HK-2 (cell line): ENCODE data around the gene KRT31.
"Not testable (repeated sequence)": the region's sequence is repeated elsewhere in the genome, so short reads cannot be mapped to it uniquely, and the experiment has no call there.

Source experiments
- DNase-seq: peaks from one replicate; pipeline ENCODE4 v3.0.0-alpha.2; 2018; ENCODE audit not compliant: unreplicated experiment

KRT31 gene

DNA sequence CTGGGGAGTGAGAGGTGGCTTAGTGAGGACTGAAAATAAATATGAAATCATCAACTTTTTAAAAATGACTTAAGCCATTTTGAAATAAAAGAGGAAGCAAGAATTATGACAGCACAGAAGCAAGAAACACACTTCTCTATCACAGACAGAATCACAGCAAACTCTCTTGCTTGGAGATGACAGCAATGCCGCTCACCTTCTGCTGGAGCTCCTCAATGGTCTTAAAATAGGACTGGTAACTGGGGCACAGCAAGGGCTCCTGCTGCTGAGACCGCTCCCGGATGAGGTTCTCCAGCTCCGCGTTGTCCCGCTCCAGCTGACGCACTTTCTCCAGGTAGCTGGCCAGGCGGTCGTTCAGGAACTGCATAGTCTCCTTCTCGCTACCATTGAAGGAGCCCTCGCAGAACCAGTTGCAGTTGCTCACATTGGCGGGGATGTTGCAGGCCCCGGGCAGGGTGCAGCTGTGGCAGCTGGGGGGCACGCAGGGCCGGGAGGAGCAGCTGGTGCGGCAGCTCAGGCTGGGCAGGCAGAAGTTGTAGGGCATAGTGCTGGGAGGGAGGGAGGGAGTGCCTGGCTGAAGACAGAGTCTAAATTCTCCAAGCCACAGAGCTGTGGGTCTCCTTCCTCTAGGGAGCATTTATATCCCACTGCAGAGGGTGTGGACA lies at the start of gene KRT31:
TSS of gene KRT31 (minus strand) at position 613 of the 665 bp plus-strand sequence. CDS start at position 544, 69 bp downstream.
- DNase-seq = no peak

DNA sequence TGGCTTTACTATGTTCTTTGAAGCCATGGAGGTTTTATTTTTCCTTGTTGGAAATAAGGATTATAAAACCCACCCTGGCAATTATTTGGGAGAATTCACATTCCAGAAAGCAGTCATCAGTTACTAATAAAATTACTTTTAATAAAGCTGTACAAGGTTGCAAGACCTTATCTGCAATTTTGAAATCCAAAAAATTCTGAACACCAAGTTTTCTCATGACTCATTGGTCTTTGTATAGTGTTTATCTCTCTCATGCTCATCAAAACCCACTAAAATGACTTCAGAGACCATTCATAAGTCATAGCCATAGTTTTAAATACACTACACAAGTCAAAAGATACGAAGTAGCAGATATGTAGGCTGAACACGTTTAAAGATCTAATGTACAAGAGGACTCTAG lies 49.4 kb upstream of the KRT31 start:
- no peak for DNase-seq

DNA sequence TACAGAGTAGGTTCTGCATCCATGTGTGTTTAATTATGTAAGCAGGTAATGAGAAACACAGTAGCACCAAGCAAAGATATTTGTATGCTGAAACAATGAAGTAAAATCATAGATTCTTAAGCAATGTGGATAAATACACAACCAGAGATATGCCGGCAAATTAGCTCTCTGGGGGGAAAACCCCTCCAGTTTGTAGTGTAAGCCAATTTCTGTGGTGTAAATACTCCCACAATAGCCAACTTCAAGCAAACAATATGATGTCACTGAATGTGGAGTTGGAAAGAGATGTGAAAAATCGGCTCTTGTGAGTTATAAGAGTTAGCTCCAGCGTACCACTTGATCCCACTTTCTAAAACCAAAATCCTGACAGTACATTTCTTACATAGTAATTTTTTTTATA lies 47.2 kb upstream of the KRT31 start:
- no peak for DNase-seq

DNA sequence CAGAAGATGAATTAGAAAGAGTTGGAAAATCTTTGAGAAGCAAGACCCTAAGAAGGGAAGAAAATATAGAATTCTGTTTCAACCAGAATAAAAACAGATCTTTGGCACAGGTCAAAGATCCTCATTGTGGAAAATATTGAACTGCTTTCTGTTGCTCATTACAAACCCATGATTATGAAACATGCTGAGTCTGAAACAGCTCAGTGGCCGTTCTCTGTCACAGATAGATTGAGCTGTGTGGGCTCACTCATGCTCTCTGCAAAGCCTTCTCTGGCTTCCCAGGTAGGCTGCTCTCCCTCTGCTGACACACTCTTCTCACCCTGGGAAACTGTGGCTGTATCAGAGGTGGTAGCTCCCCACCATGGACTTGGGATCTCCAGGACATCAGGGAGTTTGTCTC lies 46.8 kb upstream of the KRT31 start:
- DNase-seq = no peak

DNA sequence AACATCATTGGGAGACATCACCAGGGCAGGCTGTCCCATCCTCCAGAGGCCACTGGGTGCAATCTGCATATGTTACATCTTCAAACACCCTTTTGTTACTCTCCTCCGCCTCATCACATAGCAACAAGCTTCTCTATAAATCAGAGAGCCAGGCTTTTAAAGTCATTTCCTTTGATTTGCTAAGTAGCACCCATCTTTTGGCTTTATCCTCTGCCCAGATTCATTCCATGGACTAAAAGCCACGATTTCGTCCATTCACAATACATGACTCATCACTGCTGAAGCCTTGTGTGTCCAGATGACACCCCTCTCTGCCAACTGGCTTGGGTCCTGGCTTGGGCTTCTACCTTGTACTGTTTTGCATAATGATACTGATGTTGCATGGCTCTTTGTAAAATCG lies 45.3 kb upstream of the KRT31 start:
- DNase-seq = no peak

DNA sequence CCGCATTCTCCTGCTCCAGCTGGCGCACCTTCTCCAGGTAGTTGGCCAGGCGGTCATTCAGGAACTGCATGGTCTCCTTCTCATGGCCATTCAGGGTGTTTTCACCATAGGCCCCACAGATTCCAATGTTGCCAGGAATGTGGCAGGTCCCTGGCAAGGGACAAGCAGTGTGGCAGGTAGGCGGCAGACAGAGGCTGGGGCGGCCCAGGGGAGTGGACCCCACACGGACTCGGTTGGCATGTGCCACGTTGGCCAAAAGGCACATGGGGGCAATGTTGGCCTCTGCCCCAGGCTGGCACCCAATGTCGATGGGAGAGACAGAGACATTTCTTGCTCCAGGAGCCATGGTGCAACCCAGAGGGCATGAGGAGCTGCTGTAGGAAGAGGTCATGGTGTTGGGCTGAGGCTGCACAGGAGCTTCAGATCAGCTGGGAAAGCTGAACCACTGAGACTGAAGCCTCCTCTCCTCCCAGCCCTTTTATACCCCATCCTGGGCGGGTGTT lies 43.2 kb upstream of the KRT31 start, which contains the start of gene KRT38:
TSS of gene KRT38 (minus strand) at position 453 of the 503 bp plus-strand sequence. CDS start at position 391, 62 bp downstream.
- no peak for DNase-seq

DNA sequence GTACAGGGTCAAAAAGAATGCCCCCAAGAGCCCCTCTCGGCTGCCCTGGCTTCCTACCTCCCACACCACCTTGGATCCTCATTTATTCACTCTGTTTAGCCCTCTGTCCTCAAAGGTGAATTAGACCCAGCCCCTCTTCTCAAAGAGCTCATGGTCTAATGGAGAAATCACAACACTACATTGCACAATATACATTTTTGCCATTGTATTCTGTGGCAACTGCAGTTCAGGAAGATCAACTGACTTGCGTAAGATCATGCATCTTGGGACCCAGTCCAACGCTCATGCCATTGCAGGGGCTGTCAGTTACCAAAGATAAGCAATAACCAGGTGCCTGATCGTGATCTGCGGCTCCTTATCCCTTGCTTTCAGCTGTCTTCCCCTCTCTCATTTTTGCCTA lies 42.0 kb upstream of the KRT31 start:
- no peak for DNase-seq

DNA sequence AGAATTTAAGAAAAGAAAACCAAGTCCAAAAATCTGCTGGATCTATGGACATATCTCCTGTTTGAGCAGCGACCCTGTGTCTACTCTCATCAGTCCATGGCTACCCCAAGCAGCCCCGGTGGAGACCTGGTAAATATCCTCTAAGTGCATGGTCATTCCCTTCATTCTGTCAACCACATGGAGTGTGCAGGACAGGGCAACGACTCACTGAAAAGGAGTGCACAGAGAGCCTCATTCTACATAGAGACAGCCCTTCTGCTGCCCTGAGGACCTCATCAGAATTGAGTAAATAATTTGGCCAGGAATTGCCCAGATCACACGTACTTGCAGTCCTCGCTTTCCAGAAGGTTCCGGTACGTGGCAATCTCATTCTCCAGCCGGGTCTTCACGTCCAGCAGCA lies 40.4 kb upstream of the KRT31 start:
- no peak for DNase-seq

DNA sequence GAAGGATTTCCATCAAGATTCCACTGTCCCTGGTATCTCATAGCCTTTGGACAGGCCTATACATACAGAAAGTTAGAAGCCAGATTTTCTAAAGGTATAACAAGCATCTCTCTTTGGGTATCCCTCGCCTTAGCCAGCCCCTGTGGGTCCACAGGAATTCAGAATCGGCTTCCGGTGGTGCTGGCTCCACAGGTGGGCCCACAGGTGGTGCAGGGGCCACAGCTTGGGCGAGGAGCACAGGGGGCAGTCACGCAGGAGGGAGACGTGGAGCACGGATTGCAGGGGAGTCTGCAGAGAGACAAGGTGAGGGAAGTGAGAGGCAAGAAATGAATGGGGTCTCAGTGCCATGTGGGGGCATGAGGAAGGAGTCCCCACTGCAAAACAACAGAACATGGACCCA lies 39.8 kb upstream of the KRT31 start:
- DNase-seq = no peak

DNA sequence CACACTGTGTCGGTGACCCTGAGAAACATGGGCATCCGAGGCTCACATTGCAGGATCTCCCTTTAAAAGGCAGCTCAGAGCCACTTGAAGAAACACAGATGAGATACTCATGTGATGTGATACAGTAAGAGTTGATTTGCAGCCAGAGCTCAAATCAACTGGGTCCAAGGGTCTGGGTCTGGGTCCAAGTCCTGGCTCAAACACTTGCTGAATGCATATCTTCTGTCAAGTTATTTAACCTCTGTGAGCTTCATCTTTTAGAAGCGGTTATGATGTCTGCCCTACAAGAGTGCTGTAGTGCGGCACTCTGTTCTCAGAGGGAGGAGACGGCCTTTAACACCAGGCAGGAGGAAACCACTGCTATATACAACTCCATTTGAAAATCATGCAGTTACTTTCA lies 37.0 kb upstream of the KRT31 start:
- no peak for DNase-seq

DNA sequence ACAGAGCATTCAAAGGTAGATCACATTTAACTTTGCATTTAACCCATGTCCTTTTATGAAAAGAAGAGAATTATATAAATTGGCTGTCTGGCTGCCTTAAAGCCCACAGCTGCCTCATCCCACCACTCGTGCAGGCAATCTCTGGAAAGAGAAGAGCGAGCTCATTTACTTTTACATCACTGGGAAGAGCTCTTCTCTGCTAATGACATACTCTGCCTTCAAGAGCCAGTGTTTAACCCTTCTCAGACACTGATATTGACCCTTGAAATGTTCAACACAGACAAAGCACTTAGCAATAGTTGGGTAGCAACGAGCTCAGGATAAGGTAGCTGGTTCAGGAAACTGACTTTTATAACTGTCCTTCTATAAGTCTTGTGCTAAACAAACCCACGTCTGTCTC lies 36.6 kb upstream of the KRT31 start:
- no peak for DNase-seq

DNA sequence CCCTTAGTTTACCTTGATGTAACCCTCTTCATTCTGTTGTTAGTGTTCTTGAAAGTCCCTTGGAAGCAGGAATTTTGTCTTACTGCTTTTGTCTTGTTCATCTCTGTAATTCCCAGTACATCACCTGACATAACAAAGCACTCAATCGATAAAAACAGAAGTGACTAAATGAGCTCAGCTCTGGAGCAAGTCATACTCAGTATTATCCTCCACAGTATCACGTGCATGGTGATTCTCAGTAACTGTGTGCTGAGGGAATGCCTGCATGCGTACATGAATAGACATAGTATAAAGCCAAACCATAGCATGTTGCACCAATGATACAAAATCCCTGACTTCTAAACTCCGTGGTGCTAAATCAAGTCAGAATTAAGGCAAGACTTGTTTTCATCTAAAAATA lies 36.2 kb upstream of the KRT31 start:
- no peak for DNase-seq

DNA sequence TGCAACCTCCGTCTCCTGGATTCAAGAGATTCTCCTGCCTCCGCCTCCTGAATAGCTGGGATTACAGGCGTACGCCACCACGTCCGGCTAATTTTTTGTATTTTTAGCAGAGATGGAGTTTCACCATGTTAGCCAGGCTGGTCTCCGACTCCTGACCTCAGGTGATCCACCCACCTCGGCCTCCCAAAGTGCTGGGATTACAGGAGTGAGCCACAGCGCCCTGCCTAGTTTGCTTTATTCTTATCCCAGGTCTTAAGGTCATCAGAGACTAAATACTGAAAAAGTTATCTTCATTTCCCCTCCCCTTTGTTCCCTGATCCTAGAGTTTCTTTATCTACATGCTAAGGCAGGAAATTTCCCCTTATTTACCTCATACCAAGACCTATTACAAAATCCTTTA lies 33.0 kb upstream of the KRT31 start:
- not testable (repeated sequence) for DNase-seq

DNA sequence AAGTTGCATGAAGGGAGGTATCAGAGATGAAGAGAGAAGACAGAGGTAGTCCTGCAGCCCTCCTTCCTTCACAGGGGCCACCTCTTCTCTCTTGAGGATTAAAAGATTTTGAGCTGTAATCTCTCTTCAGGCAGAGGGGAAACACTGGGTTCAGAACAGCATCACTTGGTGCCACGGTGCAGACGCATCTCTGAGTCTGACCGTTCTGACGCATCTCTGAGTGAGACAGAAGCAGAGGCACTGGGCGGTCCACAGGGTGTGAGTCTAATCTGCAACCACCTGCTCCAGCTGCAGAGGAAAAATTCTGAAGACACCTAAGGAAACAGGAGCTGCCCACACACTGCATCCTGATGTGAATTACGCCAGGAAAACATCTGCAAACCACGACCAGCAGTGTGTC lies 32.3 kb upstream of the KRT31 start:
- no peak for DNase-seq

DNA sequence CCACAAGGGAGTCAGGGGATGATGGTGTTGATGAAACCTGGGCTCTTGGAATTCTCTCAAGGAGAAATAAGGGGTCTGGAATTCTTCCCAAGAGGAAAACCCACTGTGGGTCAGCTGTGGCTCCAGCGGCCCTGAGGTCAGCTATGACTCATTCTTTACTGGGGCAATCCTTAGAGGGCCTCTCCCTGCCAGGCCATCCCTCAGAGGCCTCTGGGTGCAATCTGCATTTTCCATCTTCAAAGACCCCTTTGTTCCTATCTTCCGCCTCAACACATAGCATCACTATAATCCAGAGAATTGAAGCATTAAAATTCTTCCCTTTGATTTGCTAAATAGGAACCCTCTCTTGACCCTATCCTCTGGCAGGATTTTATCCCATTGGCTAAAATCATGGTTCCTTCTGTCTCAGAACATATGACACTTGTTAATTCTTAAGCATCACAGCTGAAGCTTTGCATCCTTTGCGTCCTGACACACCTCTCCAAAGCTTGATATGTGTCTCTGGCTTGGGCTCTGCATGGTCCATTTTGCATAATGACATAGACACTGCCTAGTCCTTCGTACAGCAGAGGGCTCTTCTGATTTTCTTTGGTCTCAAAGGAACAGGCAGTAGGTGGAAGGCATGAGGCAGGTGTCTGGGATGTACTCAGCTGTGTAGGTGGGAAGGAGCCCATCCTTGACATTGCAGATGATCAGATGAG lies 31.3 kb upstream of the KRT31 start:
- no peak for DNase-seq

DNA sequence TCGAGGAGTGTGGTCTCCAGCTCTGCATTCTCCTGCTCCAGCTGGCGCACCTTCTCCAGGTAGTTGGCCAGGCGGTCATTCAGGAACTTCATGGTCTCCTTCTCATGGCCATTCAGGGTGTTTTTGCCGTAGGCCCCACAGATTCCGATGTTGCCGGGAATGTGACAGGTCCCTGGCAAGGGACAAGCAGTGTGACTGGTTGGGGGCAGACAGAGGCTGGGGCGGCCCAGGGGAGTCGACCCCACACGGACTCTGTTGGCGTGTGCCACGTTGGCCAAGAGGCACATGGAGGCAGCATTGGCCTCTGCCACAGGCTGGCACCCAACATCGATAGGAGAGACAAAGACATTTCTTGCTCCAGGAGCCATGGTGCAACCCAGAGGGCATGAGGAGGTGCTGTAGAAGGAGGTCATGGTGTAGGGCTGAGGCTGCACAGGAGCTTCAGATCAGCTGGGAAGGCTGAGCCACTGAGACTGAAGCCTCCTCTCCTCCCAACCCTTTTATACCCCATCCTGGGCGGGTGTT lies 26.8 kb upstream of the KRT31 start, which contains the start of gene KRT37:
TSS of gene KRT37 (minus strand) at position 475 of the 525 bp plus-strand sequence. CDS start at position 413, 62 bp downstream.
- no peak for DNase-seq

DNA sequence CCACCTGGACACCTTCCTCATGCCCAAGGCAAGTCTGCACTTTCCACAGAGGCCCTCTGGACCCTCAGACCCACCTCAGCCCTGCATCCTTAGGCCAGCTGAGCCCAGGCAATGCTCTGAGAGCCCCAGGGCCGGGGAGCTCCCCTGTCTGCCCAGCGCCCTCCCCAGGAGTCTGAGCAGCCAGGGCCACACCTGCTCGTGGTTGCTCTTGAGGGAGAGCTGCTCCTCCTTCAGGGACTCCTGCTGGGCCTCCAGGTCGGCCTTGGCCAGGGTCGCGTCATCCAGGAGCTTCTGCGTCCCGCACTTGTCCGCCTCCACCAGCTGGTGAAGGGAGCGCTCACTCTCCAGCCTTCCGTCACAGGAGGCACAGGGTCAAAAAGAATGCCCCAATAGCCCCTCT lies 25.2 kb upstream of the KRT31 start:
- DNase-seq = not testable (repeated sequence)

DNA sequence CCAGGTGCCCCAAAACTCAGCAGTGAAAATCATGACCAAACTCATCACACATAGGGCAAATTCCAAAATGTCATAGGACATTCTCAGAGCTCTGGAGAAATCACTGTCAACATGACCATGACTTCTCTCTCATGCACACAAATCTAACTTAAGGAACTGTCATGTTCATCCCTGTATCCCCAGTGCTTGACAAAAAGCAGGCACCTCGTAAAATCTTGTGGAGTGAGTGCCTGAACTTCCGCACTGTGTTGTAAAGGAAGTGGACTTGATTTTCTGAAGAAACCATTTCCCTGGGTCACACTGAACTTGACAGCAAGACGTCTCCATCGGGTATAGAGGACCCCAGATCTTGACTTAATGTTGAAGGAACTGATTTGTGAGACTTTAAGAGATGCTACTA lies 24.2 kb upstream of the KRT31 start:
- no peak for DNase-seq

DNA sequence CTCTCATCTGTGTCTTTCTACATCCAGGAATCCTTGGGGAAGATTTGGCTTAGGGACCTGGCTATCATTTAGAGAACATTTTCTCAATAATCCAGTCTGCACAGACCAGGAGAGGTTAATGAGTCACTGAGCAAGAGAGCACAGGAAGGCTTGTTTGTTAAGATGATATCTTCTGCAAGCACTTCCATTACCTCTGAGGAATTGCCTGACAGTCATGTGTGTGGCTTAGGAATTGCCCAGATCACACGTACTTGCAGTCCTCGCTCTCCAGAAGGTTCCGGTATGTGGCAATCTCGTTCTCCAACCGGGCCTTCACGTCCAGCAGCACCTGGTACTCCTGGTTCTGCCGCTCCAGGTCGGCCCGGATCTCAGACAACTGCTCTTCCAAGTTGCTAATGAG lies 23.7 kb upstream of the KRT31 start:
- DNase-seq = no peak

DNA sequence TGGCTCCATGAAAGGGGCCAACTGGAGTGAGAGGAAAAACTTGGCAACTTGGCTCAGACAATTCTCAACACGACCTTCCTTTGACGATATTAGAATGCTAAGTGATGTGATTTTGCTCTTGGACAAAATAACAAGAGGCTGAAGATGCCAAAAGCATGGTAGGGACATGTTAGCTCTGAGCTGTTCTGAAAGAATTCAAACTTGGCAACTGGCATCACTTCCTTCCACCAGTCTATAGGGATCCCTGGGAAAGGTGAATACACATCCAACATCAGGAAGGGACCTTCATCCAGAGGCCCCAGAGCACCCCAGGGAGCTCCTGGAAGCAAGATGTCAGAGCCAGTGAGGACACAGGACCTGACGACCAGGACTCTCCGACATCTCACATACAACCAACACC lies 22.7 kb upstream of the KRT31 start:
- no peak for DNase-seq

DNA sequence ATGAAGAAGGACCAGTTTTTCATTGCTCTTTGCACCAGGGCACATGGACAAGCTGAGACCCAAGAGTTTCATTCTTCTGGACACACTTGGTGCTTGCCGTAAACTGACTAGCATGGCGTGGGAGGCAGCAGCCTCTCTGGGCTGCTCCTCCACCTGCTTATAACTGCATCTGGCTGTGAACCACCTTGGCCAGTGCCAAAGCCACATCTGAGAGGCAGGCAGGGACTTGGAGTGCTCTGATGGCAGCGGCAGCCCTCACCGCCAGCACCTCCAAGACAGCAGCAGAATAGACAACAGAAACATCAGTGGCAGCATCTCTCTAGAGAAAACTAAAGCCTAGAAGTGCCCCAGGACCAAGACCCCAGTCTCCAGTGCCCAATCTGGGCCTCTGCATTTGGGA lies 22.3 kb upstream of the KRT31 start:
- DNase-seq = no peak

DNA sequence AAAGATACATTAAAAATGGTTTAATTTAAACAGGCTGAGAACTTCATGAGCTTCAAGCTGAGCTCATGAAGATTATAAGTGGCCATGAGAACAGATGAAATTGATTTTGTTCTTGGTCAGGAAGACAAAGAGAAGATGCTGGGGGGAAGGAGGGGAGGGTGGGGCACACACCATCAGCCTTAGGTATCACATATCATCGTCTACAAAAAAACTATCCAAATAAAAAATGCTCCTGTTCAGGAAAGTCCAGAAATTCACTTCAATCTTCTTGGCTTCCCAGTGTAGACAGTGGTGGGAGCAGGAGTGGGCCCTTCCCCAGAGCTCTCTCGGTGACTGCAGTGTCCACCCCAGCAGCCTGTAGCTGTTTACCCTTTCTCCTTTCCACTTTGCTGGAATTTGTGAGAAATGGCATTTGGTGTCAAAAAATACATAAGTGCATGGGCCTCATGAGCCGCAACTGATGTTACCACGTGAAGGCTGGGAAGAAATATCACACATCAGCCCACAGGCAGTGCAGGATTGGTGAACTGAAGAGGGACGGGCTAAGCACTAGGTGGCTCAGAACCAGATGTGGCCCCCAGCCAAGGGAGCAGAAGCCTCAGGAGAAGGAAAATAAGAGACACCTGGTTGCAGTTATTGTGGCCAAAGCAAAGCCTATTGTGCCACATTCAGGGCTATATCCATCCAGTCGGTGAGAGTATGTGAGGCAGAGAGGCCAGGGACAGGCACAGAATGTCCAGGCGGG lies 20.9 kb upstream of the KRT31 start:
- DNase-seq = no peak
